ENCODE results near the gene RWDD3.

The RWDD3 gene

GRCh38 chr1:95219407-95219806 is 14.6 kb upstream of the RWDD3 start:
- no peak overlapping the region for H3K27ac ChIP-seq (ENCODE audit: extremely low read depth, low read depth, low read length)
- POLR2A ChIA-PET, result no interaction called here
- H3K36me3 ChIP-seq (ENCODE audit: control insufficient read depth in 2 of 2, insufficient read depth in 1 of 2, low read length in 2 of 2), result no peaks in the 10 kb centered on the region
- CTCF ChIA-PET, result no interaction called here
- no peak overlapping the region for H3K4me3 ChIP-seq (ENCODE audit: low read depth, low read length)
- no peaks in the 10 kb centered on the region for H3K9me3 ChIP-seq (ENCODE audit: control insufficient read depth, insufficient read depth, low read depth, low read length)
- no peaks in the 10 kb centered on the region for H3K4me1 ChIP-seq (ENCODE audit: control insufficient read depth, insufficient read depth, low read length)
- peak; percentile 97 for TF ChIP-seq ZNF549 (tag by site-specific recombination; IDR thresholded peaks at IDR 0.05)
- TF ChIP-seq, protein P1, sequence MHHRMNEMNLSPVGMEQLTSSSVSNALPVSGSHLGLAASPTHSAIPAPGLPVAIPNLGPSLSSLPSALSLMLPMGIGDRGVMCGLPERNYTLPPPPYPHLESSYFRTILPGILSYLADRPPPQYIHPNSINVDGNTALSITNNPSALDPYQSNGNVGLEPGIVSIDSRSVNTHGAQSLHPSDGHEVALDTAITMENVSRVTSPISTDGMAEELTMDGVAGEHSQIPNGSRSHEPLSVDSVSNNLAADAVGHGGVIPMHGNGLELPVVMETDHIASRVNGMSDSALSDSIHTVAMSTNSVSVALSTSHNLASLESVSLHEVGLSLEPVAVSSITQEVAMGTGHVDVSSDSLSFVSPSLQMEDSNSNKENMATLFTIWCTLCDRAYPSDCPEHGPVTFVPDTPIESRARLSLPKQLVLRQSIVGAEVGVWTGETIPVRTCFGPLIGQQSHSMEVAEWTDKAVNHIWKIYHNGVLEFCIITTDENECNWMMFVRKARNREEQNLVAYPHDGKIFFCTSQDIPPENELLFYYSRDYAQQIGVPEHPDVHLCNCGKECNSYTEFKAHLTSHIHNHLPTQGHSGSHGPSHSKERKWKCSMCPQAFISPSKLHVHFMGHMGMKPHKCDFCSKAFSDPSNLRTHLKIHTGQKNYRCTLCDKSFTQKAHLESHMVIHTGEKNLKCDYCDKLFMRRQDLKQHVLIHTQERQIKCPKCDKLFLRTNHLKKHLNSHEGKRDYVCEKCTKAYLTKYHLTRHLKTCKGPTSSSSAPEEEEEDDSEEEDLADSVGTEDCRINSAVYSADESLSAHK (tag by site-specific recombination; IDR thresholded peaks at IDR 0.05), result no peak

DNA sequence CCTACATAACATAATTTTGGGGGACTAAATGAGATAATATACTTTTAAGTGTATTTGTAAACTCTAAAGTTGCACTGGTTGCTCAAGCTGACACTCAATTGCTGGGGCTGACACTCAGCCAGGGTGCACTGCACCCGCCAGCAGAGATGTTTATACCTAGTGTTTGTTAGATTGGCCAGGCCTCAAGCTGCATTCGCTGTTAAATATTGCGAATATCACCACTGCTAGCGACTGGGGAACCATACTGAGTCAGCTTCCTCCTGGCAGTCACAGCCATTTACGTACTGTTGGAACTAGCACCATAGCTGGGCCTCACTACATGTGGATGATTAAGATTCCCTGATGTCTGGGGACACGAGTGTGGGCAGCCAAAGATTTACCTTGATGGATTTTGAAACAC is 12.7 kb upstream of the RWDD3 start:
- Histone ChIP-seq H3K27ac (ENCODE audit: extremely low read depth, low read depth, low read length) (no peak overlapping the region), H3K36me3 (ENCODE audit: control insufficient read depth in 2 of 2, insufficient read depth in 1 of 2, low read length in 2 of 2) (no peaks in the 10 kb centered on the region), H3K4me1 (ENCODE audit: control insufficient read depth, insufficient read depth, low read length) (no peaks in the 10 kb centered on the region), H3K9me3 (ENCODE audit: control insufficient read depth, insufficient read depth, low read depth, low read length) (no peaks in the 10 kb centered on the region), H3K4me3 (ENCODE audit: low read depth, low read length) (no peak overlapping the region)
- TF ChIP-seq ZNF76 (tag by site-specific recombination; IDR thresholded peaks at IDR 0.05; ENCODE audit: borderline replicate concordance, low read depth) (no peak), ZNF302 (tag by site-specific recombination; IDR thresholded peaks at IDR 0.05; ENCODE audit: low read depth) (no peak), KLF1 (tag by site-specific recombination; IDR thresholded peaks at IDR 0.05) (no peak)
- POLR2A ChIA-PET, result no interaction called here
- CTCF ChIA-PET, result interaction anchor here (0.7 to 1.6 kb wide), 2 partner anchors 12 to 1551 kb away, joined by 3 to 5 read pairs; partner anchors contain the start of gene RWDD3

- TF ChIP-seq ZNF596 (tag by site-specific recombination; IDR thresholded peaks at IDR 0.05) (no peak), ZNF366 (tag by site-specific recombination; conservative IDR thresholded peaks at IDR 0.05) (no peak), ZNF19 (tag by site-specific recombination; IDR thresholded peaks at IDR 0.05; ENCODE audit: low read depth) (no peak), ZNF580 (tag by site-specific recombination; IDR thresholded peaks at IDR 0.05) (no peak), WT1 (tag by site-specific recombination; IDR thresholded peaks at IDR 0.05) (no peak), ZNF658 (tag by site-specific recombination; IDR thresholded peaks at IDR 0.05) (no peak), ZNF664 (tag by site-specific recombination; IDR thresholded peaks at IDR 0.05) (no peak)
- ChIA-PET POLR2A (interaction anchor here (1.1 kb wide), 1 partner anchor 11 kb away, joined by 3 read pairs; the partner anchor contains the start of gene RWDD3), CTCF (interaction anchor here (2.9 kb wide), 1 partner anchor 11 kb away, joined by 12 read pairs; the partner anchor contains the start of gene RWDD3)
- Histone ChIP-seq H3K4me1 (ENCODE audit: control insufficient read depth, insufficient read depth, low read length) (no peaks in the 10 kb centered on the region), H3K4me3 (ENCODE audit: low read depth, low read length) (no peak overlapping the region), H3K9me3 (ENCODE audit: control insufficient read depth, insufficient read depth, low read depth, low read length) (no peaks in the 10 kb centered on the region), H3K36me3 (ENCODE audit: control insufficient read depth in 2 of 2, insufficient read depth in 1 of 2, low read length in 2 of 2) (no peaks in the 10 kb centered on the region), H3K27ac (ENCODE audit: extremely low read depth, low read depth, low read length) (no peak overlapping the region)
Measured at GRCh38 chr1:95222629-95223028, 11.4 kb upstream of the RWDD3 start.

- Histone ChIP-seq H3K36me3 (ENCODE audit: control insufficient read depth in 2 of 2, insufficient read depth in 1 of 2, low read length in 2 of 2) (no peaks in the 10 kb centered on the region), H3K4me3 (ENCODE audit: low read depth, low read length) (no peak overlapping the region), H3K9me3 (ENCODE audit: control insufficient read depth, insufficient read depth, low read depth, low read length) (no peaks in the 10 kb centered on the region), H3K27ac (ENCODE audit: extremely low read depth, low read depth, low read length) (no peak overlapping the region), H3K4me1 (ENCODE audit: control insufficient read depth, insufficient read depth, low read length) (no peaks in the 10 kb centered on the region)
- CTCF ChIA-PET, result interaction anchor here (0.9 to 2.9 kb wide), 4 partner anchors 11 to 181 kb away, joined by 3 to 12 read pairs (median 4); partner anchors contain the start of gene RWDD3
- POLR2A ChIA-PET, result interaction anchor here (1.1 kb wide), 1 partner anchor 11 kb away, joined by 3 read pairs; the partner anchor contains the start of gene RWDD3
- no peak for TF ChIP-seq ZNF391 (tag by site-specific recombination; IDR thresholded peaks at IDR 0.05; ENCODE audit: borderline replicate concordance, low read depth)
- TF ChIP-seq ZNF76 (tag by site-specific recombination; IDR thresholded peaks at IDR 0.05; ENCODE audit: borderline replicate concordance, low read depth), result no peak
- TF ChIP-seq ZNF335 (tag by site-specific recombination; conservative IDR thresholded peaks at IDR 0.05), result no peak
- no peak for TF ChIP-seq ZNF777 (tag by site-specific recombination; IDR thresholded peaks at IDR 0.05; ENCODE audit: borderline replicate concordance)
- TF ChIP-seq ZNF18 (tag by site-specific recombination; IDR thresholded peaks at IDR 0.05), result no peak
- TF ChIP-seq, protein P2, sequence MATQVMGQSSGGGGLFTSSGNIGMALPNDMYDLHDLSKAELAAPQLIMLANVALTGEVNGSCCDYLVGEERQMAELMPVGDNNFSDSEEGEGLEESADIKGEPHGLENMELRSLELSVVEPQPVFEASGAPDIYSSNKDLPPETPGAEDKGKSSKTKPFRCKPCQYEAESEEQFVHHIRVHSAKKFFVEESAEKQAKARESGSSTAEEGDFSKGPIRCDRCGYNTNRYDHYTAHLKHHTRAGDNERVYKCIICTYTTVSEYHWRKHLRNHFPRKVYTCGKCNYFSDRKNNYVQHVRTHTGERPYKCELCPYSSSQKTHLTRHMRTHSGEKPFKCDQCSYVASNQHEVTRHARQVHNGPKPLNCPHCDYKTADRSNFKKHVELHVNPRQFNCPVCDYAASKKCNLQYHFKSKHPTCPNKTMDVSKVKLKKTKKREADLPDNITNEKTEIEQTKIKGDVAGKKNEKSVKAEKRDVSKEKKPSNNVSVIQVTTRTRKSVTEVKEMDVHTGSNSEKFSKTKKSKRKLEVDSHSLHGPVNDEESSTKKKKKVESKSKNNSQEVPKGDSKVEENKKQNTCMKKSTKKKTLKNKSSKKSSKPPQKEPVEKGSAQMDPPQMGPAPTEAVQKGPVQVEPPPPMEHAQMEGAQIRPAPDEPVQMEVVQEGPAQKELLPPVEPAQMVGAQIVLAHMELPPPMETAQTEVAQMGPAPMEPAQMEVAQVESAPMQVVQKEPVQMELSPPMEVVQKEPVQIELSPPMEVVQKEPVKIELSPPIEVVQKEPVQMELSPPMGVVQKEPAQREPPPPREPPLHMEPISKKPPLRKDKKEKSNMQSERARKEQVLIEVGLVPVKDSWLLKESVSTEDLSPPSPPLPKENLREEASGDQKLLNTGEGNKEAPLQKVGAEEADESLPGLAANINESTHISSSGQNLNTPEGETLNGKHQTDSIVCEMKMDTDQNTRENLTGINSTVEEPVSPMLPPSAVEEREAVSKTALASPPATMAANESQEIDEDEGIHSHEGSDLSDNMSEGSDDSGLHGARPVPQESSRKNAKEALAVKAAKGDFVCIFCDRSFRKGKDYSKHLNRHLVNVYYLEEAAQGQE (tag by site-specific recombination; IDR thresholded peaks at IDR 0.05), result no peak
- TF ChIP-seq BCL6B (tag by site-specific recombination; IDR thresholded peaks at IDR 0.05), result no peak
- TF ChIP-seq ZNF621 (tag by site-specific recombination; IDR thresholded peaks at IDR 0.05), result no peak
Measured at GRCh38 chr1:95223110-95223509, 10.9 kb upstream of the RWDD3 start.
